ENCODE data around the gene ABLIM2.

ABLIM2 gene

GRCh38 chr4:8082517-8083055 is 76.0 kb downstream of the ABLIM2 start:
- no peak for DNase-seq

- no peak for DNase-seq
Measured at GRCh38 chr4:8081621-8082516, 76.7 kb downstream of the ABLIM2 start.

- DNase-seq = no peak
Measured at GRCh38 chr4:8081171-8081570, 77.4 kb downstream of the ABLIM2 start.

GRCh38 chr4:8080754-8081065 is 77.9 kb downstream of the ABLIM2 start:
- DNase-seq = no peak

- no peak for DNase-seq
Measured at GRCh38 chr4:8079916-8080753, 78.5 kb downstream of the ABLIM2 start.

- no peak for DNase-seq
Measured at GRCh38 chr4:8079031-8079885, 79.4 kb downstream of the ABLIM2 start.

GRCh38 chr4:8078610-8079015 is 80.0 kb downstream of the ABLIM2 start:
- no peak for DNase-seq

GRCh38 chr4:8078109-8078494 is 80.5 kb downstream of the ABLIM2 start:
- DNase-seq = no peak

GRCh38 chr4:8077181-8078108 is 81.2 kb downstream of the ABLIM2 start:
- no peak for DNase-seq

GRCh38 chr4:8076023-8076422 is 82.6 kb downstream of the ABLIM2 start:
- no peak for DNase-seq

GRCh38 chr4:8073206-8073863 is 85.3 kb downstream of the ABLIM2 start:
- DNase-seq = no peak

- no peak for DNase-seq
Measured at GRCh38 chr4:8072235-8072968, 86.2 kb downstream of the ABLIM2 start.

- DNase-seq = no peak
Measured at GRCh38 chr4:8071766-8072165, 86.8 kb downstream of the ABLIM2 start.

- DNase-seq = no peak
Measured at GRCh38 chr4:8070736-8071718, 87.6 kb downstream of the ABLIM2 start.

- DNase-seq = no peak
Measured at GRCh38 chr4:8069102-8069752, 89.4 kb downstream of the ABLIM2 start.

- no peak for DNase-seq
Measured at GRCh38 chr4:8067945-8068896, 90.4 kb downstream of the ABLIM2 start.

GRCh38 chr4:8067274-8067936 is 91.2 kb downstream of the ABLIM2 start:
- no peak for DNase-seq

All from DMS153 (cell line).